ENCODE measurements around the gene PTPN12.

Gene PTPN12

DNA sequence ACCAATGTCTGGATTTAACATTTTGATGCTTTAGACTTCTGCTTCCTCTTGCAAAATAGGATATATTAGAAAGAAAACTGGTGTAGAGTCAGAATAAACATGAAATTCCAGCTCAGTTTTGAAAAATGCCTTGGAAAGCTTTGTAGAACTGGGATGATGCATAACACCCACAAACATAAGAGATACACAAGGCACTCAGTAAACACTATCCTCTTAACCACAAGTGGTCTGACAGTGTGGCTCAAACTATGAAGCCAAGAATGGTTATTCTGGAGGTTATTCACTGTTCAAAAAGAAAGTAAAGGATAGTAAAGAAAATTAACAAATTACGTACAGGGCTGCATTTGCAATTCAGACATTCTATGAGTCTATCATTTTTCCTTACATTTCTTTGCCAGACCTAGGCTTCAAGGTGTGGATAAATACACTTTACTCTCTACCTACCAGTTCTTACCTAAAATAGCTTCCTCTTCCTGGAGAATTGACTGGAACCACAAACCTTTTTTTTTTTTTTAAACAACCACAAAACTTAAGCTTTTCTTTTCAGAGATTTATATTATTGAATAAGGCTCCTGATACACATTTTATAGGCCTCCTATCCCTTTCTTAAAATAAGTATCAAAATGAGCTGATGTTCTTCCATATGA is 150.1 kb downstream of the PTPN12 start:
- FAIRE-seq (no peak), DNase-seq (ENCODE audit: insufficient read length, low spot score) (no peak)
- no peak for TF ChIP-seq POLR2A (IDR thresholded peaks at IDR 0.05; ENCODE audit: low read depth, low read length)

DNA sequence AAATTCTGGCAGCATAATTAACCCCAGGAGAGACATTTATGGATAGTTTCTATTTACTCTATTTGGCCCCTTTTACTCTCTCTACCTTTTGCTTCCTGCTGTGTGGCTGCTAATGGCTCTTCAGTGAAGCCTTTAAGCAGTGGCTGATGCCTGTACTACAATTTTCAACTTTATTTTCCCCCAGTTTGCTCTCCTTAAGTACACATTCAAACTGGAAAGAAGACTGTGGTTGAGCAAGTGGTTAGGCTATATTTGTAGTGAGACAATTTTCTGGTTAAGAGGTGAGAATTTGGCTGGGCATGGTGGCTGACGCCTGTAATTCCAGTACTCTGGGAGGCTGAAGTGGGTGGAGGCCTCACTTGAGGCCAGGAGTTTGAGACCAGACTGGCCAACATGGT is 150.7 kb downstream of the PTPN12 start:
- TF ChIP-seq POLR2A (IDR thresholded peaks at IDR 0.05; ENCODE audit: low read depth, low read length) = no peak
- DNase-seq (ENCODE audit: insufficient read length, low spot score) (no peak), FAIRE-seq (no peak)
